SHP77 treated with DMSO at 0.1 percent for 48 hours (cell line): ENCODE measurements around the gene TRIM66.
A peak's percentile ranks its signal among the peaks of the same experiment; 100 is the strongest.

Source experiments
- DNase-seq: peaks from one replicate; lab custom pipeline; 2025; lab: John Stamatoyannopoulos, UW

The TRIM66 gene

GRCh38 chr11:8714622-8715225, 32.3 kb upstream of the TRIM66 start:
- no peak for DNase-seq

DNA sequence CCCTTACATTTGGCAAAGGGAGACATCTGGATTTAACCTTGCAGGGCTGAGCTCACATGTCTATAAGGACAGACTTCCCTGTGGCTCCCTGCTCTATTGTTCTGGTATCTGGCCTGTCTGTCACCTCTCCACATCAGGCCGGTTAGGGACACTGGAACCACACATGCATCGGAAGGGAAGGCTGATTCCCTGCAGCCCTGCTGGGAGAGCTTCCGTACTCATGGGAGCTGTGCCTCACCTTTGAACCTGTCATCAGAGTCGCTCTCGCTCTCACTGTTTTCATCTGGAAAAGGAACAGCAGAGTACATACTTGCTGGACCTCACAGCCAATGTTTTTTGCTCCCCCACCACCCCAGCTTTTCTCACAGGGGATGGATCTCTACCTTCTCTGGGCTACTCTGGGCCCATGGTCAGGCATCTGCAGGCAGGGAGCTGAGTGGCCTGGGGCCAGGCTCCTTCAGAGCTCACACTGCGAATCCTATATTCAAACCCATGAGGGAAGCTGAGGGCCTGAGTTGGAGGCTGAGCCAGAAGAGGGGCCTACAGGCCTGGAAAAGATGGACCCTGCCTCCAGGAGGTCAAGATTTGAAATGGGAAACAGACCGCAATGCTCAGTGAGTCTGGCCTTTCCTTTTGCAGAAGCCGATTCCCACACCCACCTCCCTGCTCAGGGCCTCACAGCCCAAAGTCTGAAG, 31.4 kb upstream of the TRIM66 start:
- DNase-seq, result no peak

DNA sequence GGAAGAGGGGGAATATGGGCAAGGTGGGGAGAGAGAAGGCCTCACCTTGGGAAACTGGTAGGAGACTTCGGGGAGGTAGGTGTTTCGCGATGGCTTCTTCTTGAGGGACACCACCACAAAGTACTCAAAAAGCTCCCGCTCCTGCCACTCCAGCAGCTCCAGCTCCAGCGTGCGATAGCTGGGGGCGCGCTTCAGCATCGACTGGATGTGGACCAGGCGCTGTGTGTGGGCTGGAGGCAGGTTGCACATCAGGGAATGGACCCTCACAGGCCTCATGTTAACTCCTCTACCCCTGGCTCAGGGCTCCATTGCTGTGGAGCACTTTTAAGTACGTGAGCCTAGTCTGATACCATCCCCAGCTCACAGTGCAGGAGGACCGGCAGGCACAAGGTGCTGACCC, 30.0 kb upstream of the TRIM66 start:
- no peak for DNase-seq

- DNase-seq, result no peak
Measured at GRCh38 chr11:8711895-8712442, 29.5 kb upstream of the TRIM66 start.

DNA sequence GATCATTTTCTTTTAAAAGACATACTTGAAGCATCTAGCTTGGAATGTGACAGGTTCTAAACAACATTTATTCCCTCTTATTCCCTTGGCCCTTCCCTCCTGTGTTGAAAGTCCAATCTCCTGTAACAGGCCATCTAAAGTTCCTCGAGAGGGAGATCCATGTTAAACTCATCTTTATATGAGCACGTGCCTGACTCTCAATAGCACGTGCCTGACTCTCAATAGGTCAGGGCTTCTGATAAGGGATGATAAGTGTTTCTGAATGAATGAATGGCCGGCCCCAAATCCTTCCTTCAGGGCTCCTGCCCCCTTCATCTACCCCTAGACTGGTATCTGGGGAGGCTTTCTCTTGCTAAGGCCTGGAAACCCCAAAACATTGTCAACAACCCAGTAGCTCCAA, 27.3 kb upstream of the TRIM66 start:
- no peak for DNase-seq

GRCh38 chr11:8709002-8709672, 26.7 kb upstream of the TRIM66 start:
- peak; percentile 32 for DNase-seq

DNA sequence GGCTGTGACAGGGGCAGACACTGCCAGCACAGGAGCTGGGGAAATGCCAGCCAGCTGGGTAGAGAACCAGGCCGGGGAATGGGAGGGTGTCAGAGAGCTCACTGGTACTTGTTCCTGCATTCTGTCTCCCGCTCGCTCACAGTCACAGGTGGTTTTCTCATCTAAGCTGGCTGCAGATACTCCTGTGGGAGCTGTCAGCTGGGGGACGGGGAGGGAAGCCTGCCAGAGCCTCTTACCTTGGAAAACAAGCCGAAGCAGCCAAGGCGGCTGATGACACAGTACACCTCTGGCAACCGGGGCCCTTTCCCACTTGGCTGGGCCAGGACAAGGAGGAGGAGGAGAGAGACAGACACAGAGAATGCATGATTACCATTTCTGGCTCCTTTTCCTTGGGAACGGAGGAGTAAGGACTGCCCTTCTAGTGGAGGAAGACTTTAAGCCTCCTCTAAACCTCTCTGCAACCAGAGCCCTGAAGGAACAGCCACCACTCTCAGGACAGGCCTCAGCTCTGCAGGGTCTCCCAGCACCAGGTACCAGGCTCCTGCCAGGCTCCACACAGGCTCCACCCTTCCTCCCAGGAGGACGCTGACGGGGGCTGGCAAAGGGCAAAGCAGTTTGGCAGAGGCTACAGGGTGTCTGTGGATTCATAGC, 25.2 kb upstream of the TRIM66 start:
- no peak for DNase-seq

DNA sequence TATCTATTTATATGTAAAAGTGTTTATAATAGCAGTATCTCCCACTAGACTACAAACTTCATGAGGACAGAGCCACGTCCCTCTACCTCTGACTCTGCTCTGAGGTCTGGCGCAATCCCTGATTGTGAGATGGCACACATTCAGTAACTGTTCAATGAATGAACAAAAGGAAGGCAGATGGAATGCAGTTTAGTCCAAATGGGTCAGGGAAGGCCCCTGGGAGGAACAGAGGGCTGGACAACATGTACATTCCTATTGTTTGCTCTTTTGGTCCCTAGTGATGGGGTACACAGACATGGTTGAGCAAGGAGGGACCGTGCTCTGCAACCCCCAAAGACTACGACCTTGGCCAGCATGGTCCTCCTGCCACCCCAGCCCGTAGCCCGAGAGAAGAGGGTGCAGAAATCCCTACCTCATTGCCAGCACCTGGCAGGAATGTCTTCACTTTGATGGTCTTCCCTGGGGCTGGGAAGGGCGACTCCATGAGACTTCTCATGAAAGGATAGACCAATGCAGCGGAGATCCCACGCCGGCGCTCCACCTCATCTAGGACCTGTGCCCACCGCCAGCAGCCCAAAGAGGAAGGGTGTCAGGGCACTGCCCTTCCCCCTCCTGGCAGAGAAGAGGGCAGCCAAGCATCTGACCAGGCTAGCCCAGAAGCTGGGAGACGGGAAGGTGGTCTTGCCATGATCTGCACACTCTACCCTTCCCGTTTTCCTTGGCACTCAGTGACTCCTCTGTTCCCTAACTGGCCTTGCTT, 24.4 kb upstream of the TRIM66 start:
- DNase-seq, result no peak

- no peak for DNase-seq
Measured at GRCh38 chr11:8705146-8705545, 22.7 kb upstream of the TRIM66 start.

DNA sequence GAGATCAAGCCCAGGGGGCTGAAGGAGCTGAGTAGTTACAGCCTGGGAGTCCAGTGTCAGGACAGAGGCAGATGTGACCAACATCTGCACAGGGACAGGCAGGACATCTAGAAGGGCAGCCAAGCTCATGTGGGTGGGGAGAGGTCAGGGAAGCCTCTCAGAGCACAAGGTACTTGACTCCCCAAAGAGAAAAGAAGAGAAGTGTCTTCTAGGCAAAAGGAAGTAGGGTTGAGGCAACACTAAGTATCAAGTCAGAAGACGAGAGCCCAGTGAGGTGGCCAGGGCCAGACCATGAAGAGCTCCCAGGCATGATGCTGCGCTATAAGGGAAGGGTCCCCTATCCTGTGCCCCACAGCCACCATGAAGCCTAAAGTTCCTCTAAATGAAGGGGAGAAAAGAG, 21.7 kb upstream of the TRIM66 start:
- DNase-seq, result no peak

GRCh38 chr11:8702598-8702915, 20.1 kb upstream of the TRIM66 start:
- DNase-seq, result no peak

DNA sequence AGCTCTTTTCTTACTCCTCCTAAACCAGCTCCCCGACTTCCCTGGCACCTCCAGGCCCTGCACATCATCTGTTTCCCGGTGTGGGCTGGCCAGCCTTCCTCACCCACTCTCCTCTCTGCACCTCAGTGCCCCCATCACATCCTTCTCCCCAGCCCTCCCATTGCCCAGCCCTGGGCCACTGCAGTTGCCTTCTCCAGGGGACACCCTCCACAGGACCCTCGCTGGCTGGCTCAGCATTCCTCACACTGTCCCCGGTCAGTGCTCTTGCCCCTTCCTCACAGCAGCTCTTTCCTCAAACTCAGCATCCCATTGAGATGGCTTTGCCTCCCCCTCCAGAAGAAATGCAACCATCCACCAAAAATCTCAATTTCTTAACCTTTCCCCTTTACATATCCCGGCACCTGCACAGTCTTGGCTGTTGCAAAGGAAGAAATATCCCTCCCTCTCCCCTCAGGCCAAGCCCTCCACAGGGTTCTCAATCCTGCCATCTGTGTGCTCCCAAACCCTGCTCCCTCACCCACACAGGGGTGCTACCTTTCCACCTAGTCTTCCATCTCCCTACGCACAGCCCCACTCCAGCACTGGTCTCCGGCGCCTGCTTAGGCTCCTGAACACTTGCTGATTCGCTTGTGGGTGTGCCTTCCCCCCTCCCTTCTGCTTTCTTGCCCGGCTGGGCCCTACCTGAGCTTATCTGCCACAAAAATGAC, 19.6 kb upstream of the TRIM66 start:
- DNase-seq, result no peak

- no peak for DNase-seq
Measured at GRCh38 chr11:8699903-8700302, 17.4 kb upstream of the TRIM66 start.

DNA sequence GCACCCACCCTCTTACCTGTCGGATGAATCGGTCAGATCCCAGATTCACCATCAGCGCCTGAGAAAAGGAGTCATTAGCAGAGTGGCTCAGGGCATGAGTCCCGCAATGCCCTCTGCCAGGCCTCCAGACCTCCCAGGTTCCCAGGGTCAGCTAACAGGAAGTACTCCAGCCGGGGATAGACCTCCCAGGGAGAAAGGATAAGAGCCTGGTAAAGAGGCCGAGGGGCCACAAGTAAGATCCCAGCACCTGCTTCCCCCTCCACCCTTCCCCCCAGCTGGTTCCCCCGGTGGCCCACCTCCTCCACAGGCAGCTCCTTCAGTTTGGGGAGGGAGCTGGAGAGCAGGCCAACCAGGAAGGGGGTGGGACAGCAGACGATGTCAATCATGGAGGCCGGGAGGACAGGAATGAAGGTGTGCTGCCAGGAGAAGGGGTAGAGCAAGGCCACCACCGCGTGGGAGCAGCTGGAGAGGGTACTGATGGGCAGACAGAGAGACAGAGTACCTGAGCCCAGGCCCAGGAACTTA, 16.5 kb upstream of the TRIM66 start:
- no peak for DNase-seq

DNA sequence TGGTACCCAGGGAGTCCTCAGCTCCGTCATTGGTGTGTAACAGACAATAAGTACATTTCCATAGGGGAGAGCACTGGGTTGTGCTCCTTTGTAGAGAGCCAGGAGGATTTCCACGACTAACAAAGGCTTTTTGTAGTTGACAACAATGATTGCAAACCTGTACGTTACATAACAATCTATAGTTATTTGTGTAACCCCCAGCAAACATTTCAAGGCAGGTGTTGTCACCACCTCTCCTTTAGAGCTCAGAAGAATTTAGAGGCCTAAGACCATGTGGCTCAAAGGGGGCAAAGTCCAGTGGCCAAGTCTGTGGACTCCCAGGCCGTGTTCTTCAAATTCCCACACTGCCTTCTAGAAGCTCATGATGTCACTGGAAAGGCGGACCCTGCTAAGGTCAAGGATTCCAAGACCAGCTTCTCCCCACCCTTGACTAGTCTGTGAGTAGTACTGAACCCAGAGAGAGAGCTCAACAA, 15.9 kb upstream of the TRIM66 start:
- no peak for DNase-seq

DNA sequence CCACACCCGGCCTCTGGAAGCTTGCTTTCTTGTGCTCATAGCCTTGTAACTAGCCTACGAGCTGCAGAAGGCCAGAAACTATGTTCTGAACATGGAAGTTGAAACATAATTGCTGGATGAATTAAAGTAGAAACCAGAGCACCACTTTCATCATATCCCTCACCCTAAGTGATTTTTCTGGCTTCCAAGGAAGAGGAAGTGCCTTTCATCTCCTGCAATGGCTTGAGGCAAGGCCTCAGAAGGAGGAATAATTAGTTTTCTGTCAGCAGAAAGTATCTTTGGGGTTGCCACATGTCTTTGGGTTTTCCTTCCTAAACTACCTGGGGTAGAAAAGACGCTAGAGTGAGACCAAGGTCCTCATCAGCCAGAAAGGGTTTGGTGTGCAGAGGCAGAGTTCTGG, 14.6 kb upstream of the TRIM66 start:
- DNase-seq, result no peak

DNA sequence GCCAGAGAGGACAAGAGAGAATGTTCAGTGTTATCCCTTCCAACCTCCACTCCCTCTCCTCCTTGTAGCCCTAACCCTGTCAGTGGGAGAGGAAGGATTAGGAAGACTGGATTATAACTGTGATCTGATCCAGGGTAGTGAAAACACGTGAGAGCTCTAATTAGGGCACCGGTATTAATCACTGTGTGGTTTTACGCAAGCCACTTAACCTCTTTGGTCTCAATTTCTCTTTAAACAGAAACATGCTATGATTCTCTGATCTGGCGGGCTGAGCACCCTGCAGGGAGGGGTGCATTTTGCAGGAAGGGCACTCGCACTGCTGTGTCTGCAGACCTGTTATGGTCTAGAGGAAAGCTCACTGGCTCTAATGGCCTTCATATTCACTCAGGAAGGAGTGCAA, 11.7 kb upstream of the TRIM66 start:
- no peak for DNase-seq

DNA sequence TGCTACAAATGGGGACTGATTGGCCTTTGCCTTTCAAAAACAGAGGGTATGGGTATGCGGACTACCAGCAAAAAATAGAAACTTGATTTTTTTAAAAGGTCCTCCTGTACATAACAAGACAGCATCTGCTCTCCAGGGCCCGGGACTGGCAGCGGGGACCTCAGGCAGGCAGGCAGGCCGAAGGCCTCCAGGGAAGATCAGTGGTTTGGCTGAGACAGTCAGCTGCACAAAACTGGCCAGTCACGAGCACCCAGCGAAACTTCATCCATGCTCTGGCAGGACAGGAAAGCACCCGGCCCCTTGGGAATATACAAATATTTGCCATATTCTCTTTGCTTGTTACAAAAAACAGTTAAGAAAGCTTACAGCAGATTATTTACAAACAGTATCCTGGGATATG, 11.1 kb upstream of the TRIM66 start:
- DNase-seq, result no peak

GRCh38 chr11:8693010-8693551, 10.6 kb upstream of the TRIM66 start:
- DNase-seq, result no peak

GRCh38 chr11:8692417-8692816, 10.0 kb upstream of the TRIM66 start:
- DNase-seq, result no peak

DNA sequence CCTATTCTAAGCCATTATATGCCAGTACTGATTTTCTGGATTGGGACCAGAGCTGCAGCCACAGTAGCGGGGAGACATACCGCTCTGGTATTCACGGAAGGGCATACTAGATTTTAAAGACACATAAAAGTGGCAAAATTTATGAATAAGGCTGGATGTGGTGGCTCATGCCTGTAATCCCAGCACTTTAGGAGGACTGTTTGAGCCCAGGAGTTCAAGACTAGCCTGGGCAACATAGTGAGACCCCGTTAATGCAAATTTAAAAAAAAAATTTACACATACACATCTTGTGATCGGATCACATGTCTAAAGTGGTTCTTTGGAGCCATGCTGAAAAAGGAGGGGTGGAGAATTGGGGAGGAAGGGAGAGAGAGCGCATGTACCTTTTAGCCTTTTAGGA, 9.1 kb upstream of the TRIM66 start:
- DNase-seq, result no peak
